HepG2 (cell line): ENCODE measurements around the gene NOMO2.
"Not testable (repeated sequence)": the region's sequence is repeated elsewhere in the genome, so short reads cannot be mapped to it uniquely, and the experiment has no call there.

Experiments used
- HINFP ChIP-seq: sonication (generic); formaldehyde crosslinking; IDR thresholded peaks from 2 replicates; pipeline ENCODE4 v1.4.0; 2020; ENCODE audit warnings: low read depth, mild to moderate bottlenecking, missing genetic modification reagents
- NR2C2 ChIP-seq: sonication (generic); formaldehyde crosslinking; IDR thresholded peaks from 2 replicates; pipeline ENCODE4 v1.4.0; 2020; ENCODE audit warnings: missing genetic modification reagents, mild to moderate bottlenecking, moderate library complexity, borderline replicate concordance
- TF ChIP-seq, protein P1 (sequence below): sonication (generic); formaldehyde crosslinking; IDR thresholded peaks from 2 replicates; pipeline ENCODE4 v1.5.0; 2020; ENCODE audit warnings: missing genetic modification reagents

DNA sequence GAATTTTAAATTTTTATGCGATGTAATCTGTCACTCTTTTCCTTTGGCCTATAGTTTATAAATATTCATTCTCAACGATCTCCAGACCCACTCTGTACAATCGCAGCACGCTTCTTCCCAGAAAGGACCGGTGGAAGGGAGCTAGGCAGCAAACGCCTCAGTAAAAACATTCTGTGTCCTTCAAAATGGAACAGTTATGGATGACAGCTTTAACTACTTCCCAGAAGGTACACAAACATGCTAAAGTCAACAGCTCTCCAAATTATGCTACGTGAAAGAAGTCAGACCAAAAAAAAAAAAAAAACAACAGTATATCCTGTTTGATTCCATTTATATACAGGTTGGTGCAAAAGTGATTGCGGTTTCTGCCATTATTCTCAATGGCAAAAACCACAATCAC lies 125.9 kb downstream of the NOMO2 start:
- TF ChIP-seq HINFP, NR2C2: not testable (repeated sequence)
- TF ChIP-seq, protein P1, sequence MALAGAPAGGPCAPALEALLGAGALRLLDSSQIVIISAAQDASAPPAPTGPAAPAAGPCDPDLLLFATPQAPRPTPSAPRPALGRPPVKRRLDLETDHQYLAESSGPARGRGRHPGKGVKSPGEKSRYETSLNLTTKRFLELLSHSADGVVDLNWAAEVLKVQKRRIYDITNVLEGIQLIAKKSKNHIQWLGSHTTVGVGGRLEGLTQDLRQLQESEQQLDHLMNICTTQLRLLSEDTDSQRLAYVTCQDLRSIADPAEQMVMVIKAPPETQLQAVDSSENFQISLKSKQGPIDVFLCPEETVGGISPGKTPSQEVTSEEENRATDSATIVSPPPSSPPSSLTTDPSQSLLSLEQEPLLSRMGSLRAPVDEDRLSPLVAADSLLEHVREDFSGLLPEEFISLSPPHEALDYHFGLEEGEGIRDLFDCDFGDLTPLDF (CRISPR knock-in tag), result not testable (repeated sequence)
